ENCODE data around the gene TLN1.

The TLN1 gene

DNA sequence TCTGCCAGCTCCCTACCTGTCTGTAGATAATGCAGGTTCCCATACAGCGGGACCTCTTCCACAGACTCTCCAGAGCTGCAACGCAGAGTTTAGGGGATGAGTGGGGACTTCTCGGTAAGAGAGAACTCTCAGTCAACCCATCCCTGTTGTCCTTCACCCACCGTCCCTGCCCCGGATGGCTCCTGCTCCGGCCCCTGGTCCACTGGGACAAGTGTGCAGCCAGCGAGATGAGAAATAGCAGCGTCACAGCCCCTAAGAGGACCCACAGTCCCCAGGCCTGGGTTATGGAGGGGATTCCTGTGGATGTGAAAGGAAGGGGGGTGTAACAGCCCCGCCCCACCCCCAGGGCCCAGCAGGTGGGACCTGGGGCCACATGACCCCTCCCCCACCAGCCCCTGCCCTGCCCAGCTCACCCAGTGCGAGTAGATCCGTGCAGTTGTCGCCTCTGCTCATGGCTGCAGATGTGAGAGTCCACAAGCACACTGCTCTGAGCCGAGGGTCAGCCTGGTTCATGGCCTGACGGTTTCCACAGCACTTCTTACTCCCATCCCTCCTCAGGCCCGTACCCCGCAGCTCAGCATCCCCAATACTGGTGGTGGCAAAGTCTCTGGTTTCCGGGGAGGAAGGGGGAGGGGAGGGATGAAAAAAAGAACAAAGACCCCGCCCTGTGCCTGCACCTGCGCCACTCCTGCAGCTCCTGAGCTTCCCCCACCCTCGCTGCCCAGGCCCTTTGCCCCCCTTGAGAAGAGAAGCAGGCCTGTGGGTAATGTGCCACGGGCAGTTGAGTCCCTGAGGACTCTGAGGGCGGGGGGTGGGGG, 81.4 kb downstream of the TLN1 start, which contains the start of gene SIT1:
Gene SIT1 (minus strand): TSS at position 591 of the 818 bp plus-strand sequence. CDS start 78 bp downstream, at position 513.
- DNase-seq (ENCODE audit: low read depth in 1 of 2, low spot score in 1 of 2), result no peak

DNA sequence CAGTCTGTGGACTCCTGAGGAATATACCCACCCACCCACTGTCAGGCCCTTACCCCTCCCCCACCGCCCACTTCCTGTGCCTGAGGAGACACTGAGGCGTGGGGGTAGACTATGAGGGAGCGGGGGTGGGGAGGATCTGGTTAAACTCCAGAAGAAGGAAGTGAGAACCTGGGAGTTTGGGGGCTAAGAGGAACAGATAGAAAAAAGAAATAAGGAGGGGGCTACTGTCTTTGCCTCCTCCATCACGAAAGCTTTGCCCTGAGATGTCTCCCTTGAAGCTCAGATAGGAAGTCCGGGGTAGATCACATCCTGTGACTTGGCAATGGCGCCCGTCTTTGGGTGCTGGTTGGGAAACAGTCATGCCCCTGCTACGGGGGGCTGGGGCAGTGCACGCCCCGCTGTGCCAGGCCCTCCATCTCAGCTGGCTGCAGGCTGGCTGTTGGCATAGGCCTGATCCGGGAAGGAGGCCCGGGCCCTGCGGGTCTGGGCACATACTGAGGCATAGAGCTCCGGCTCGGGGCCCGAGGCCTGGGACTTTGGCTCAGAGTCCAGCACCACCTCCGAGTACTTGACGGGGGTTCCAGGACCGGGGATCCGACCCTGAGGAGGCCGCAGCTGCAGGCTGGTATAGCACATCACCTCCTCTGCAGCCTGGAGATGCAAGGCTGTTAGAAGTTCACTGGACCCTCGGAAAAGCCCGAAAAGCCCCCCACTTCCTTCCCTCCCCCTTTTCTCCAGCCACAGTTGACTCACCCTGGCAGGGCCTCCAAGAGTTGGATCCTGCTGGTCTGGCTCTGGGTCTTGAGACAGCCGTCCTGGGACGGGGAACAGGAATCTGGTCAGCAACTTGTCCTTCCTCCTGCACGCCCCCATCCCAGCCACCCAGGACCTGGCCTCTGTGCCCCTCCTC, 82.3 kb downstream of the TLN1 start:
- DNase-seq (ENCODE audit: low read depth in 1 of 2, low spot score in 1 of 2), result peak in 1 of 2 donors; percentile 27

All from stimulated activated CD4-positive, alpha-beta T cell treated with anti-CD3 and anti-CD28 coated beads, Interleukin-15, amount 100 ng/mL, for 1 hour (primary cell).